GM18511 (cell line): ENCODE data around the gene ST8SIA2.

Experiments used
- ATAC-seq: cut with Tn5 transposase; IDR thresholded peaks from one replicate; pipeline ENCODE4 v1.9.1; 2021; ENCODE audit warnings: mild to moderate bottlenecking, moderate library complexity; ENCODE audit not compliant: unreplicated experiment

Gene ST8SIA2

DNA sequence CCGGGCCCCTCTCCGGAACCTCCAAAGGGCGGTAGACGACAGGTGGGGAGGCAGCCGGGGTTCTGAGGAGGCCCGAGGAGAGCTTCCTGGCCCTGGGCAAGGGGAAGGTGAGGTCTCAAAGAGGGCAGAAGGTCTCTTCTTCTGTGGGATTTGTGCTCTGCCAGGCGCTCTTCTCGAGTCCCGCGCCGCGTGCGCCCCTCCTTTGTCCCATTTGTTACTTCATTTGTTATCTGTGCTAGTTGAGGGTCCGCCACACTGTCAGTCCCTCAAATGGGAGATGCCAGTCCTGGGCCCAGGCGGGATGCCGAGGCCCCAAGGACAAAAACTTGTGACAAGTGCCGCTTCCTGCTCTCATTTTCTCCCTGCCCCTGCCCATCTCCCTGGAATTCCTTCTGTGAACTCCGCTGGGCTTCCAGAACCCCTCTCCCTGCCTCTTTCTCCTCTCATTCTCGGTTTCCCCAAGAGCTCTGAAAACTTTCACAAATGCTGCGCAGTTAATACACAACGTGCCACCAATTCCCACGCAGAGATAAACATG lies 1.5 kb downstream of the ST8SIA2 start:
- no peak for ATAC-seq

DNA sequence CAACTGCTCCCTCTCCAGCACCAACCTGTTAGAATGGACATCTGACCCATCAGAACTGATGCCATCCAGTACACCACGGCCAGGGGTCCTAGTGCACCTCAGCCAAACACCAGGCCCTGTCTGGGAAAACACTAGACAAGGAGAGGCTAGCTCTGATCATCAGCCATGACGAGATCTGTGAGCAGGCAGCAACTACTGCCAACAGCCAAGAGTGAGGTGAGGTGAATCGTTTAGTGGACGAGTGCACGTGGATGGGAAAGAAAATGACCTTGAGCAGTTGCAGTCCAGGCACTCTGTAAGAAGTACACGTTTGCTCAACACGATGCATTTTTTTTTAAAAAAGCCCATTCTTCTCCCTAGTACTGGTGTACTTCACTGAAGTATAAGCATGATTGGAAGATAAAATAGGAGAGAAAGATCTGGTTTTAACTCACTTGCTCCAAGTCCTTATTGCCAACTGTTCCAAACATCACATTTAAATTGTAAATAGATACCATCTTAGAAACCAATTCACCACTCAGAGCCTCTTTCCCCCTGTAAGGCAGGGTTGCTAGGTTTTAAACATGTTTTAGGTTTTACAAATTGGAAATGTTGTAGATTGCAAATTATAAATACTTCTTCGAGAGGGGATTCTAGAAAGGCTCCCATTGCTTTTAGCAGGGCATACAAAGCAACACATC lies 5.7 kb downstream of the ST8SIA2 start:
- no peak for ATAC-seq

GRCh38 chr15:92400573-92400972 lies 6.9 kb downstream of the ST8SIA2 start:
- no peak for ATAC-seq

DNA sequence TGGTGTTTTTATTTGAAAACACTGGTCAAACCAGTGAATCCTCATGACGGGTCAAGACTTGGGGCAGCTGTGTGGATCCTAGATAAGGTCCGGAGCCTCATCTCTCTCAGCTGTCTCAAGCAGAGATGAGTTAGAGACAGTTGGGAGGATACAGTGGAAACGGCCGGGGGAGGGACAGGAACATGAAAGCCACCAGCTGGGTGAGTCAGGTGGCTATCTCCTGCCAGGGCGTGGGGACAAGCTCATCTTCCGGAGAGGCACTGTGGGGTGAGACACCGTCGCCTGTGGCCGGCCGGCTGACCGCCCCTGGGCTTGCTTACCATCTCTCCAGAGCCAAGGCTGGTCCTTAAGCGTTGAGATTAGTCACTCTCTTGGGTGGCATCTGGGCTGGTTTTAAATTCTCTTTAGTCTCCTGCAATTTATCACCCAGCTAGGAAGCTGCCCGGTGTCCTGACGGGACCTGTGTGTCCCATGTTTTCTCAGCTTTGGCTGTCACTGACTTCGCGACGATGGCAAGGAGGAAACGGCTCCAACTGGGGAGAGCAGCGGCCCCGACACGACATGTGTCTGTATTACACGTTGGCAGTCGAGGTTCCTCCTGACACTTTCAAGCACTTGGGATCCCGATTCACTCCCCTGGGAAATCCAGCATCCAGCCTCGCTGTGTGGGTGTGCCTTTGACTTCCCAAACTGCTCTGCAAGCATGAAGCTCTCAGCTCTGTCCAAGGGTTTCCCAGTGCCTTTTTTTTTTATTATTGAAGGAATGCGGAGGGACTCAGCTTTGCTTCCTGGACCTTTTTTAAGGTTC lies 7.5 kb downstream of the ST8SIA2 start:
- no peak for ATAC-seq

DNA sequence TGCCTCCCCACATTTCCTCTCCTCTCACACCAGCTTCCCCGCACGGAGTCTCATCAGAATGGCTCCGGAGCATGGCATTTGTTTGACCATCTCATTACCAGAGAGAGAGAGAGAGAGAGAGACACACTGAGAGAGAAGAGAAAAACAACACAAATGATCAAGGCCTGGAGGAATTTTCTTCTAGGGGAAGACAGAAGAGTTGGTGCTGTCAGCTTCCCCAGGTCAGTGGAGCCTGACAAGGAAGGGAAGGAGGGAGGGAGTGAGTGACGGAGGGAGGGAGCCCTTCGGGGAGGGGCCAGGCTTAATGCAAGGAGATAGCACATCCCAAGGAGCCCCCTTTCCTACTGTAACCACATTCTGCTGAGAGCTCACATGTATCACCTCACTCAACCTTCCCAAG lies 9.1 kb downstream of the ST8SIA2 start:
- ATAC-seq = no peak

DNA sequence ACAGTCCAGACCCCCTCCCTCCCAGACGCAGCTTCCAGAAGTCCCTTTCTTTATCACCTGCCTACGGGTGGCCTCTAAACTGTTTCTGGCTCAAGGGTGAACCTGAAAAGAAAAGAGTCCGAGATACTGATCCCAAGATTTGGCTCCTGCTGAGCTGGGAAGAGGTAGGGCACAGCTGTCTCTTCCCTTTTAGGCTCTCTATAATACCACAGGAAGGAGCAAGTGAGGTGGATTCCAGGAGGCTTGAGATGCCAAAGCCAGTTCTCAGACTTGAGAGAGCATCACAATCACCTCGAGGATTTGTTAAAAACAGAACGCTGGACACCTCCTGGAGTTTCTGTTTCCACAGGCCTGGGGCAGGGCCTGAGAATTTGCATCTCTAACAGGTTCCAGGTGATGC lies 12.3 kb downstream of the ST8SIA2 start:
- no peak for ATAC-seq

GRCh38 chr15:92407321-92407720 lies 13.6 kb downstream of the ST8SIA2 start:
- no peak for ATAC-seq

DNA sequence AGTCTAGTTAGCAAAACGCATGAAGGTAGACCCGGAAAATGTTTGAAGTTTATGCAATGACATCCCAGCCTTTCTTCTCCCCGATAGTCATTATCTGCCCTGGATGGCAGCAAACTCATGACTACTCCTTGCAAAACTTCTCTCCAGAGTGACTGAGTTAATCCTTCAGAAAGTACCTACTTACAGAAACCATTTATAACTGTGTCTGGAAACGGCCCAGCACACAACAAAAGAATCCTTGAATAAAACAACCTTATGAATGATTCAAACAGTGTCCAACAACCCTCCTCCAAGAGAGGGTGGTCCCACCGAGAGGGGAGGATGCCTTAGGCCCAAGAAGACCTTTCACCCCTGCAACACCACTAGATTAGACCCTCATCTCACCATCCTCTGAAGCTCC lies 14.2 kb downstream of the ST8SIA2 start:
- no peak for ATAC-seq

- ATAC-seq = no peak
Observed at GRCh38 chr15:92409006-92409405, 15.3 kb downstream of the ST8SIA2 start.

DNA sequence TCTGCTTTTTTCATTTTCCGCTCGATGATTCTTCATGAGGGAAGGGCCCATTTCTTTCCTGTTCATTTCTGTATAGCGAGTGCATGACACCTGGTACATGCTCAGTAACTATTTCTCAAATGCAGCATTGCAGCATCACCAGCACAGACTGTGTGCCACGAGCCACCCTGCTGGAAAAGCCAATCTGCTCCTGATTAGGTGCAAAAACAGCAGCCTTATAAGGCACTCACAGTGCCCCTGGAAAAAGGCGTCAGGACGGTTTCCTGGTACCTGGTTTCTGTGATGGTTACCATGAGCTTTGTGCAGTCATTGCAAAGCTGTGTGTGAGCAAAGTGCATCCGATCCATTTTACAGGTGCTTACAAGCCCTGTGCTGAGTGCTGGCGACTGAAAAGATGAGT lies 15.8 kb downstream of the ST8SIA2 start:
- no peak for ATAC-seq

GRCh38 chr15:92410537-92410936 lies 16.9 kb downstream of the ST8SIA2 start:
- no peak for ATAC-seq

DNA sequence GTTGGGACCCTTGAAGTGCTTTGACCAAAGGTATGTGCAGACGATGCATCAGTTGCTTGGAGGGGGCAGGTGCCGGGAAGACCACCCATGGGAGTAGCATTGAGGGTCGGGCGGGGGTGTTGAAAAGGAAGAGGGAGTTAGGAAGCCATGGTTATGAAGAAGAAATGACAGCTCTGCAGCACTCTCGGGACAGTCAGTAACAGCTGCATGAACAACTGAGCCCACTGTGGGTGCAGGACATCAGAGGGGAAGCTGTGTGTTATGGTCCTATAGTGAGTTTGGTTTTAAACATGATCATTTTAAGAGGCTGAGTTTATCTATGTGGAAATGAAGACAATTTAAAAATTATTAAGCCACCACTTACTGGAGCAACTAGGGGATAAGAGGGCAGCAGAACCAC lies 17.6 kb downstream of the ST8SIA2 start:
- no peak for ATAC-seq

DNA sequence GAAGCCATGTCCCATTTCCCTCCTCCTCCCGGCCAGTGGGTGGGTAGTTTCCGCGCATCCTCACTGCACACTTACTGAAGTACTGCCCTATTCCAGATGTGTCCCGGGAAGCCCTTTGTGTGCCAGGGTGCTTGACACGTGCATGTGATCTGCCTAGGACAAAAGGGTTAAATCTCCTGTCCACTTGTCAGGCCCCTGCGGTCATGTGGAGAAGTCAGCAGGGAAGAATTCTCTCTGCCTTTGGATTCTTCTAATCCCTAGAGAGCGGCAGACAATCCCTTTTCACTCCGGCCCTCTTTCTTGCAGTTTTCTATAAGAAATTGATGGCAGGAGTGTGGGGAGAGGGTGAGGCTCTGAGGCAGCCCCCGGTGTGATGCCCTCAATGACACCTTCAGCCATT lies 19.8 kb downstream of the ST8SIA2 start:
- ATAC-seq = no peak

DNA sequence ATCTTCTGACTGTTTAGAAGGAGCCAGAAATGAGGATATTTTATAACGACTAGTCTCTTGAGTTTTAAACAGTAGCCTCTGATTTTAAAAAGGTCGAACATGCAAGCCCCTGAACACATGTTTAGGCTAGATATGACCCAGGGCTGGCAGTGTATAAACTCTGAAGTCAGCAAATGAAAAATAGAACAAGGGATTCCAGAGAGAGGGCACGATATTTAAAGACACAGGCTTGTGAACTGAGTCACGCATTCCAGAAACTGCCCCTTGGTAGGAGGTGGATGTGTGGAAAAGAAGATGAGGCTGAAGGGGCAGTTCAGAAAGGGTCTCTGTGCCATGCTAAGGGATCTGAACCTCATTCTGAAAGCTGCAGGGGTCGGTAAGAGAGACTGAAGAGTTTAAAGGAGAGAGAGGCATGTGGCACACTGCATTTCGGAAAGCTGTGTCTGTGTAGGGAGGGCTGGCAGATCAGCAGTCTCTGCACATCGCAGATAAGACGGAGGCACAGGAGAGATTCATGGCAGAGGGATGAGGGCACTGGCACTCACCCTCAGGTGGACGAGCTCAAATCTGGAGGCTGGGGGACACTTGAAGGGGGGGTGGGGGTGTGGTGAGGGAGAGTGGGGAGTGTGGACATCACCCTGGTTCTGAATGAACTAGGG lies 22.1 kb downstream of the ST8SIA2 start:
- no peak for ATAC-seq

DNA sequence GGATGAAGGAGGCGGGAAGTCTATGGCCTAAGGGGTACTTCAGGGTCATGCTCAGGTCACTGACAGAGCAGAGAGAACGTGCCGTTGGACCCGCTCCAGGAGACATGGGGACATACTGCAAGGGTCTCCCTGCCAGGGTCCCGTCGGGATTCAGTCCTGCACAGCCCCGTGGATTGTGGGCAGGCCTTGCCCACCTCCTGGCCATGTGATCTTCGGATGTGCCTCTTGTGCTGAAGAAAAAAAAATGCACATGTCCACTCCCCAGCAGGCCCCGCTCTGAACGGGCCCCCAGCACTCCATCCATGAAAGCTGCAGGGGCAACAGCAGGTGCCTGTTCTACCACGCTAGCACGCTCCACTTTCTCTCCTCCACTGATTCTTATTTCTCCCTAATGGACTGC lies 22.9 kb downstream of the ST8SIA2 start:
- ATAC-seq = no peak

GRCh38 chr15:92417716-92418115 lies 24.0 kb downstream of the ST8SIA2 start:
- no peak for ATAC-seq

- no peak for ATAC-seq
Observed at GRCh38 chr15:92418864-92419263, 25.2 kb downstream of the ST8SIA2 start.

GRCh38 chr15:92421976-92422375 lies 28.3 kb downstream of the ST8SIA2 start:
- ATAC-seq = no peak

GRCh38 chr15:92425578-92426225 lies 32.0 kb downstream of the ST8SIA2 start:
- no peak for ATAC-seq

GRCh38 chr15:92429378-92430068 lies 35.8 kb downstream of the ST8SIA2 start:
- ATAC-seq = no peak

GRCh38 chr15:92430069-92430440 lies 36.4 kb downstream of the ST8SIA2 start:
- ATAC-seq = no peak
